GM19324 (cell line): Measurements from ENCODE around the gene HDAC4.

Experiments
- ATAC-seq: cut with Tn5 transposase; IDR thresholded peaks from one replicate; pipeline ENCODE4 v1.9.1; 2021; ENCODE audit warnings: mild to moderate bottlenecking, moderate library complexity; ENCODE audit not compliant: unreplicated experiment, low FRiP score

Gene HDAC4

GRCh38 chr2:239106314-239106908 lies 294.4 kb downstream of the HDAC4 start:
- ATAC-seq = no peak

GRCh38 chr2:239105234-239105633 lies 295.6 kb downstream of the HDAC4 start:
- ATAC-seq = no peak

- ATAC-seq = no peak
Observed at GRCh38 chr2:239104800-239105199, 296.0 kb downstream of the HDAC4 start.

- ATAC-seq = no peak
Observed at GRCh38 chr2:239103125-239104098, 297.4 kb downstream of the HDAC4 start.

GRCh38 chr2:239102266-239102665 lies 298.6 kb downstream of the HDAC4 start:
- ATAC-seq = no peak

DNA sequence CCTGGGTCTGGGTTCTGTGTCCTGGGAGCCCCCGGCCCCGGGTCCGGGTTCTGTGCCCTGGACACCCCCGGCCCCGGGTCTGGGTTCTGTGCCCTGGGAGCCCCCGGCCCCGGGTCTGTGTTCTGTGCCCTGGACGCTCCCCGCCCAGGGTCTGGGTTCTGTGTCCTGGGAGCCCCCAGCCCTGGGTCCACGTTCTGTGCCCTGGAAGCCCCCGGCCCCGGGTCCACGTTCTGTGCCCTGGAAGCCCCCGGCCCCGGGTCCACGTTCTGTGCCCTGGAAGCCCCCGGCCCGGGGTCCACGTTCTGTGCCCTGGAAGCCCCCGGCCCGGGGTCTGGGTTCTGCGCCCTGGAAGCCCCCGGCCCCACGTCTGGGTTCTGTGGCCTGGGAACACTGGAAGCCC lies 299.0 kb downstream of the HDAC4 start:
- no peak for ATAC-seq

- no peak for ATAC-seq
Observed at GRCh38 chr2:239101071-239101470, 299.7 kb downstream of the HDAC4 start.

- no peak for ATAC-seq
Observed at GRCh38 chr2:239099474-239099873, 301.3 kb downstream of the HDAC4 start.

DNA sequence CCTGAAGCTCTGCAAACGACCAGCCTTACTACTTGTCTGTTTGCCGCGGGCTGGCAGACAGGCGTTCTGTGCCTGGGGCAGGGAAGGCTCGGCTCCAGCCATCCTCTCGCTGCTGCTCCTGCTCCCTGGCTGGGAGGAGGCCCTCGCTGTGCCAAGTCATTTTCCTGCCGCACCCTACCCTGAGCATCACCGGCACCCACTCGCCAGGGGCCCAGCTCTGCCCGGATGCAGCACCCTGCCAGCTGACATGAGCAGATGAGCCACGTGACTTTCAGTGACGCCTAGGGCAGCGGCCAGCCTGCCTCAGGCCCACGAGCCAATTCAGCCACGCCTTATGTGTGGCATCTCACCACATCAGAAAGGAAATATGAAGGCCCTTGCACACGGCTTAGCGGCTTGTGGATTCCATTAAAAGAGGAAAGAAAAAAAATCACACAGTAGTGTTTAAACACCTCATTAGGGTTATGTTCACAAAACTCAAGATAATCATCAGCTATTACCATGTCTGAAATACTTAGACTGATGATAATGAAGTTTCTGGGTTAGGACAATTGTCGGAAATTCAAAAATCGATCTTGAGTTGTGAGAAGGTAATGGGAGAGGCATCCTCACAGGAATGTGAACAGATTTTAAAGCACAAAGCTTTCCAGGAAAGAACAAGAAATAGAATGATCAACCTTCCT lies 302.4 kb downstream of the HDAC4 start:
- ATAC-seq = no peak

GRCh38 chr2:239097428-239097696 lies 303.5 kb downstream of the HDAC4 start:
- ATAC-seq = no peak

DNA sequence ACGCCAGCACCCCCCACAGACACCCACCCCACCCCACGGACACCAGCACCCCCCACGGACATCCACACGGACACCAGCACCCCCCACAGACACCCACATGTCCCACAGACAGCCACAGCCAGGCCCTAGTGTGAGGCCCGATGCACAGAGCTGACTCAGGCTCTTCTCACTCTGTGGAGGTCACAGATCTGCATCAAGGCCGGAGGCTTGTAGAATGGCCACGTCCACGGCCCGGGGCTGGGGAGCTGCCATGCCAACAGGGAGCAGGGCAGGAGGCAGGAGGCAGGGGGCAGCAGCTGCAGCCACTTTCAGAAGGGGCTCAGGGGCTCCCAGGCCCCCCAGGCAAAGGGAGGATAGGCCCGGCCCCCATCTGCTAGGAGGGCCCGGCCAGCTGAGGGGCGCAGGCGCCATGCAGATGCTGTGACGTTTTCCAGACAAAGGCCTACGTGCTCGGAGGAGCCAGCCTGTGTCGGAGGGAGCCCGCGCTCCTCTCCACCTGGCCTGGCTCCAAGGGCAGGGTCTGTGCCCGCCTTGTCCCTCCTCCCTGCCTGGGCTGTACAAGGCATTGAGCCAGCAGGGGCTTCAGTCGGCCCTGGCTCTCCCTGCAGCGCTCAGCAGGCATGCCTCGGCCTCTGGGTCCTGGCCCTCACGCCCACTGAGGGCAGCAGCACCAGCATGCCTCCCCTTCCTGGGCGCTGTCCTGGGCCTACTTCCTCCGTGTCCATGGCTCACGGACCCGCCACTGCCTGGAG lies 304.0 kb downstream of the HDAC4 start:
- no peak for ATAC-seq

DNA sequence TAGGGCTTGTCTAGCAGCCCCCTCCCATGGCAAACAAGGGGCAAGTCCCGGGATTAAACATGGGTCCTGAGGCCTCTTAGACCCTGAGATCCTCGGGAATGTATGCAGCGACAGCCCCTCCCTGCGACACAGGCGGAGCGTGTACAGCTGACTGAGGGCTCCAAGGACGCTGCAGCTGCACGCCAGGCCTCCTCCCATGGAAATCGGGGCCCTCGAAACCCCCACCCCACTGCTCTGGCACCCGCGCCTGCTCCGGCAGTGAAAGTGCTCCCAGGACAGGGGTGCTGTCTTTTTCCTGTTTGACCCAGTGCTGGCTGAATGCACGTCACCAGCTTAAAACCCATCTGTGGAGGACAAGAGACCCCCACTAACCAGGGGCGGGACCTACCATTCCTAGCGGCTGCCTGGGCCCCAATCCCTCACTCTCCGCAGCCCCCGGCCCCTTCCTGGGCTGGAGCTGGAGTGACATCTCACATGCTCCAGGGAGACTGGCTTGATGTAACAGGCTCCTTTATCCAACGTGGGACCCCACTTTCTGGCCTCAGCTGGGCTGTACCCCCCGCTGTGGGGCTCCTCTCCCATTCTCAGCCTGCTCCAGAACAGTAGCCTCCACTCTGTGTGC lies 305.2 kb downstream of the HDAC4 start:
- ATAC-seq = no peak

- ATAC-seq = no peak
Observed at GRCh38 chr2:239094867-239095266, 306.0 kb downstream of the HDAC4 start.

DNA sequence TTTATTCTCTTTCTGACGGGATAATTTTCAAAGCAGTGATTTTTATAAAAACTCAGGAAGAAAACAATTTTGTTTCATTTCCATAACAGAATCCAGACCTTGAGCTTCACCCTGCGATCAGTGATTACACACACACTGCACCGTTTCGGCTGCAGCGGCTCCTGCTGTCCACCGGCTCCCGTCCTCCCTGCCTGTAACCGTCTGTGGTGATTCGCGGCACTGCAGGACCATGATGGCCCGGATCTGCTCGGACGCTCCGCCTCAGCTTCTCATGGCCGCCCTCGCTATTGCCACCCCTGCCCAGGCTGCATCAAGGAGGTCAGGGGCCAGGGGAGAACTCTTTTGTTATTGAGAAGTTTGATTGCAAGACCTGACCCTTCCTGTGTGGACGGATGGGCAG lies 306.9 kb downstream of the HDAC4 start:
- no peak for ATAC-seq

DNA sequence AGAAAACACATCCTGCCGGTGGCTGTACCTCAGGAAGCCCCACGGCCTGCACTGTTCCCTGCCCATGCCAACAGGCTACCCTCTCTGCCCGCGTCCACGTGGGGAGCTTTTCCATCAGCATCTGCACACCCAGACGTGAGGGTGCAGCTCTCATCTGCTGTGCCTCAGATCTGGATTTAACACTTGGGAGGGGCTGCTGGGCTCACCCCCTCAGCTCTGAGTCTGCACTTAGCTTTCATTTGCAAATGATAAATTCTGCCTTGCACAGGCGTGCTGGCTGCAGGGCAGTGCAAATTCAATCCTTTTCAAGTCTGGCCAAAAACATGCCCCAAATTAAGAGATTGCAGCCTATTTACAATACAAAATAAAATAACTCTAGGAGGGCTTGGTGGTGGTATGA lies 307.3 kb downstream of the HDAC4 start:
- no peak for ATAC-seq

DNA sequence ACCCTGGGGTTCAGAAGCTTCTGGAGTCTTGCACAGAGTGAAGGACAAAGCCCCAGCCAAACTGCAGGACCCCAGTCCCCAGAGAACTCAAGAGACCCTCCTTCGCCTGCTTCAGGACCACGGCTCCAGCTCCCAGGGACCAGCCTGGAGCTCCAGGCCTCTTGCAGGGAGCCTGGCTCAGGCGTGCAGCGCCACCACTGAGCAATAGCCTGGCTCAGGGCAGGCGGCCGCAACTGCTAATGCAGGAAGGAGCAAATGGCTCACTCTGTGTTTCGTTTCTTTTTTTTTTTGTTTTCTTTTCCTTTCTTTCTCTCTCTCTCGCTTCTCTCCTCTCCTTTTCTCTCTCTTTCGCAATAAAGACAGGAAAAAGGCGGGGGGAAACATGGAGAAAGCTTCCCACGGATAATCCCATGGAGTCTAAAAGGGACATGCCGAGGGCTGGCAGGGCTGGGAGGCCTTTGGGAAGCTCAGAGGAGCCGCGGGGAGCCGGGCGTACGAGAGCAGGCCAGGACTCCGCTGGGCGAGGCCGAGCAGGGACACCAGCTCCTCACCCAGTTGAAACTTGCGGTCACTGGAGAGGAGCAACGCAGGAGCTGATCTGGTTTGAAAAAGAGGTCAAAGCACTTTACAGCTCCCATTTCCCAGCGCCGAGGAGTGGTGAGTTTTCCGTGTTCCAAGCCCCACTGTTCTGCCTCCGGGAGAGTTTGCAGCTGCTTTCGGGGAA lies 308.1 kb downstream of the HDAC4 start:
- no peak for ATAC-seq

DNA sequence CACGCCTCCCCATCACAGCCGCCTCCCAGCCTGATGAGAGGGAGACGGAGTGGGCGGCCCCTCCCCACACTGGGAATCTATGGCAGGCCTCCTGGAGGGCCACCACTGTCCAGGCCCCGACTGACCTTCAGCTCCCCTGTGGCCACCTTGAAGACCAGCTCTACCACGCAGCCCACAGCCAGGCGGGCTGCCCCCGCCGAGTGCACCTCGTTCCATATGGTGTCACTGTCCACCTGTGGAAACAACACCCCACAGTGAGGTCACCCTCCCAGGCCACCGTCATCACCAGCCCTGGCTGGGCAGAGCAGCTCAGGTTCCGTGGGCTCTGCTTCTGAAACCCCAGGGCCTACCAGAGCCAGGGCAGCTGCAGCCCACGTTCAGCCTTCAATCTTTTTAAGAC lies 310.9 kb downstream of the HDAC4 start:
- ATAC-seq = no peak

GRCh38 chr2:239087046-239087710 lies 313.6 kb downstream of the HDAC4 start:
- no peak for ATAC-seq

- no peak for ATAC-seq
Observed at GRCh38 chr2:239086325-239087020, 314.3 kb downstream of the HDAC4 start.
